GM10266 (cell line): ENCODE data around the gene ETV6.

Experiments used
- DNase-seq: peaks from one replicate; pipeline ENCODE4 v3.0.0; 2012; ENCODE audit errors: extremely low spot score
- CTCF ChIP-seq: IDR thresholded peaks from 2 replicates; pipeline ENCODE4 v1.5.1; 2012; ENCODE audit warnings: mild to moderate bottlenecking, low read depth; ENCODE audit not compliant: control insufficient read depth, insufficient read depth; ENCODE audit errors: missing control alignments

The ETV6 gene

GRCh38 chr12:11715621-11716020 lies 66.1 kb downstream of the ETV6 start:
- TF ChIP-seq CTCF = no peak
- no peak for DNase-seq

- no peak for DNase-seq
- TF ChIP-seq CTCF = no peak
Measured at GRCh38 chr12:11716794-11717518, 67.5 kb downstream of the ETV6 start.

GRCh38 chr12:11717519-11717961 lies 68.1 kb downstream of the ETV6 start:
- DNase-seq = no peak
- no peak for TF ChIP-seq CTCF

- TF ChIP-seq CTCF = no peak
Measured at GRCh38 chr12:11718105-11718504, 68.6 kb downstream of the ETV6 start.

GRCh38 chr12:11718768-11719253 lies 69.3 kb downstream of the ETV6 start:
- TF ChIP-seq CTCF = no peak
- DNase-seq = no peak

More at GRCh38 chr12:11718105-11718504, 68.6 kb downstream of the ETV6 start:
- DNase-seq = no peak

- TF ChIP-seq CTCF = no peak
- DNase-seq = no peak
Measured at GRCh38 chr12:11719678-11720099, 70.2 kb downstream of the ETV6 start.

GRCh38 chr12:11722071-11722470 lies 72.6 kb downstream of the ETV6 start:
- DNase-seq = no peak
- no peak for TF ChIP-seq CTCF
